ENCODE measurements around the gene PLCB2.

Gene PLCB2

GRCh38 chr15:40306371-40306770, 1.4 kb downstream of the PLCB2 start:
- peaks cover 4% of the 10 kb centered on the region for H3K27me3 ChIP-seq (ENCODE audit: insufficient read depth, insufficient read length)
- TF ChIP-seq SUZ12 (IDR thresholded peaks at IDR 0.05; ENCODE audit: extremely low read depth, insufficient read depth, insufficient read length) (no peak), YY1 (IDR thresholded peaks at IDR 0.05; ENCODE audit: insufficient read depth, insufficient read length) (no peak), ZNF274 (IDR thresholded peaks at IDR 0.05; ENCODE audit: low read depth, low read length) (no peak)
- H3K9ac ChIP-seq (ENCODE audit: insufficient read length, low read depth), result no peak overlapping the region
- no peak overlapping the region for H3K4me3 ChIP-seq (ENCODE audit: insufficient read length, low read depth)
- H3K9me3 ChIP-seq (ENCODE audit: insufficient read depth, low read length), result no peaks in the 10 kb centered on the region
- H3K4me1 ChIP-seq (ENCODE audit: insufficient read depth, insufficient read length), result peaks cover 31% of the 10 kb centered on the region
- no peaks in the 10 kb centered on the region for H3K36me3 ChIP-seq (ENCODE audit: insufficient read depth, insufficient read length, low read length)
- no peak for DNase-seq (ENCODE audit: low read depth, low spot score)

- no peak for TF ChIP-seq SUZ12 (IDR thresholded peaks at IDR 0.05; ENCODE audit: extremely low read depth, insufficient read depth, insufficient read length)
- TF ChIP-seq YY1 (IDR thresholded peaks at IDR 0.05; ENCODE audit: insufficient read depth, insufficient read length), result no peak
- no peak for TF ChIP-seq ZNF274 (IDR thresholded peaks at IDR 0.05; ENCODE audit: low read depth, low read length)
- Histone ChIP-seq H3K36me3 (ENCODE audit: insufficient read depth, insufficient read length, low read length) (no peaks in the 10 kb centered on the region), H3K4me3 (ENCODE audit: insufficient read length, low read depth) (no peak overlapping the region), H3K27me3 (ENCODE audit: insufficient read depth, insufficient read length) (no peaks in the 10 kb centered on the region), H3K4me1 (ENCODE audit: insufficient read depth, insufficient read length) (peaks cover 34% of the 10 kb centered on the region), H3K9ac (ENCODE audit: insufficient read length, low read depth) (no peak overlapping the region), H3K9me3 (ENCODE audit: insufficient read depth, low read length) (peaks cover 3% of the 10 kb centered on the region; the same call in 1 of the 2 replicates)
- DNase-seq (ENCODE audit: low read depth, low spot score), result no peak
Observed at GRCh38 chr15:40305281-40305680, 2.5 kb downstream of the PLCB2 start.

- TF ChIP-seq ZNF274 (IDR thresholded peaks at IDR 0.05; ENCODE audit: low read depth, low read length), result no peak
- Histone ChIP-seq H3K4me1 (ENCODE audit: insufficient read depth, insufficient read length) (peaks cover 27% of the 10 kb centered on the region), H3K36me3 (ENCODE audit: insufficient read depth, insufficient read length, low read length) (no peaks in the 10 kb centered on the region), H3K9me3 (ENCODE audit: insufficient read depth, low read length) (peaks cover 7% of the 10 kb centered on the region; the same call in 1 of the 2 replicates), H3K9ac (ENCODE audit: insufficient read length, low read depth) (no peak overlapping the region), H3K27me3 (ENCODE audit: insufficient read depth, insufficient read length) (no peaks in the 10 kb centered on the region), H3K4me3 (ENCODE audit: insufficient read length, low read depth) (no peak overlapping the region)
- DNase-seq (ENCODE audit: low read depth, low spot score), result no peak
Observed at GRCh38 chr15:40303576-40303975, 4.2 kb downstream of the PLCB2 start.

- no peak overlapping the region for H3K4me3 ChIP-seq (ENCODE audit: insufficient read length, low read depth)
Observed at GRCh38 chr15:40302981-40303380, 4.8 kb downstream of the PLCB2 start.

GRCh38 chr15:40302288-40302886, 5.3 kb downstream of the PLCB2 start:
- H3K4me3 ChIP-seq (ENCODE audit: insufficient read length, low read depth), result peak overlapping the region; percentile 11
- no peaks in the 10 kb centered on the region for H3K36me3 ChIP-seq (ENCODE audit: insufficient read depth, insufficient read length, low read length)
- peaks cover 7% of the 10 kb centered on the region; the same call in 1 of the 2 replicates for H3K9me3 ChIP-seq (ENCODE audit: insufficient read depth, low read length)
- H3K4me1 ChIP-seq (ENCODE audit: insufficient read depth, insufficient read length), result peaks cover 23% of the 10 kb centered on the region
- H3K9ac ChIP-seq (ENCODE audit: insufficient read length, low read depth), result peak overlapping the region; percentile 64
- no peak for DNase-seq (ENCODE audit: low read depth, low spot score)
- TF ChIP-seq YY1 (IDR thresholded peaks at IDR 0.05; ENCODE audit: insufficient read depth, insufficient read length), result no peak
- no peak for TF ChIP-seq SUZ12 (IDR thresholded peaks at IDR 0.05; ENCODE audit: extremely low read depth, insufficient read depth, insufficient read length)
- no peak for TF ChIP-seq ZNF274 (IDR thresholded peaks at IDR 0.05; ENCODE audit: low read depth, low read length)
- no peaks in the 10 kb centered on the region for H3K27me3 ChIP-seq (ENCODE audit: insufficient read depth, insufficient read length)

More at GRCh38 chr15:40302981-40303380, 4.8 kb downstream of the PLCB2 start:
- H3K36me3 ChIP-seq (ENCODE audit: insufficient read depth, insufficient read length, low read length), result no peaks in the 10 kb centered on the region
- H3K9ac ChIP-seq (ENCODE audit: insufficient read length, low read depth), result no peak overlapping the region
- H3K4me1 ChIP-seq (ENCODE audit: insufficient read depth, insufficient read length), result peaks cover 25% of the 10 kb centered on the region
- no peak for DNase-seq (ENCODE audit: low read depth, low spot score)
- H3K9me3 ChIP-seq (ENCODE audit: insufficient read depth, low read length), result peaks cover 7% of the 10 kb centered on the region; the same call in 1 of the 2 replicates
- no peak for TF ChIP-seq ZNF274 (IDR thresholded peaks at IDR 0.05; ENCODE audit: low read depth, low read length)
- no peak for TF ChIP-seq YY1 (IDR thresholded peaks at IDR 0.05; ENCODE audit: insufficient read depth, insufficient read length)
- TF ChIP-seq SUZ12 (IDR thresholded peaks at IDR 0.05; ENCODE audit: extremely low read depth, insufficient read depth, insufficient read length), result no peak
- no peaks in the 10 kb centered on the region for H3K27me3 ChIP-seq (ENCODE audit: insufficient read depth, insufficient read length)

- peaks cover 15% of the 10 kb centered on the region for H3K4me1 ChIP-seq (ENCODE audit: insufficient read depth, insufficient read length)
- peak overlapping the region; percentile 11 for H3K4me3 ChIP-seq (ENCODE audit: insufficient read length, low read depth)
- H3K9ac ChIP-seq (ENCODE audit: insufficient read length, low read depth), result peak overlapping the region; percentile 64
- H3K9me3 ChIP-seq (ENCODE audit: insufficient read depth, low read length), result peaks cover 7% of the 10 kb centered on the region; the same call in 1 of the 2 replicates
- H3K27me3 ChIP-seq (ENCODE audit: insufficient read depth, insufficient read length), result no peaks in the 10 kb centered on the region
- H3K36me3 ChIP-seq (ENCODE audit: insufficient read depth, insufficient read length, low read length), result no peaks in the 10 kb centered on the region
- DNase-seq (ENCODE audit: low read depth, low spot score), result no peak
- TF ChIP-seq SUZ12 (IDR thresholded peaks at IDR 0.05; ENCODE audit: extremely low read depth, insufficient read depth, insufficient read length), result no peak
Observed at GRCh38 chr15:40301467-40302179, 6.1 kb downstream of the PLCB2 start.

GRCh38 chr15:40300771-40301170, 7.0 kb downstream of the PLCB2 start:
- peaks cover 11% of the 10 kb centered on the region for H3K4me1 ChIP-seq (ENCODE audit: insufficient read depth, insufficient read length)
- H3K4me3 ChIP-seq (ENCODE audit: insufficient read length, low read depth), result no peak overlapping the region
- TF ChIP-seq YY1 (IDR thresholded peaks at IDR 0.05; ENCODE audit: insufficient read depth, insufficient read length), result no peak
- TF ChIP-seq ZNF274 (IDR thresholded peaks at IDR 0.05; ENCODE audit: low read depth, low read length), result no peak
- TF ChIP-seq SUZ12 (IDR thresholded peaks at IDR 0.05; ENCODE audit: extremely low read depth, insufficient read depth, insufficient read length), result no peak
- H3K36me3 ChIP-seq (ENCODE audit: insufficient read depth, insufficient read length, low read length), result no peaks in the 10 kb centered on the region
- H3K9ac ChIP-seq (ENCODE audit: insufficient read length, low read depth), result no peak overlapping the region
- H3K27me3 ChIP-seq (ENCODE audit: insufficient read depth, insufficient read length), result no peaks in the 10 kb centered on the region
- H3K9me3 ChIP-seq (ENCODE audit: insufficient read depth, low read length), result peaks cover 7% of the 10 kb centered on the region; the same call in 1 of the 2 replicates
- DNase-seq (ENCODE audit: low read depth, low spot score), result no peak
